ENCODE measurements around the gene OR12D3. TPM values are rescaled to one million over a fixed set of nuclear protein-coding genes. Genes with fewer than 3 reads are reported as not detected.

The OR12D3 gene
- total RNA-seq, 4 donors from 2014 or later: not detected

DNA sequence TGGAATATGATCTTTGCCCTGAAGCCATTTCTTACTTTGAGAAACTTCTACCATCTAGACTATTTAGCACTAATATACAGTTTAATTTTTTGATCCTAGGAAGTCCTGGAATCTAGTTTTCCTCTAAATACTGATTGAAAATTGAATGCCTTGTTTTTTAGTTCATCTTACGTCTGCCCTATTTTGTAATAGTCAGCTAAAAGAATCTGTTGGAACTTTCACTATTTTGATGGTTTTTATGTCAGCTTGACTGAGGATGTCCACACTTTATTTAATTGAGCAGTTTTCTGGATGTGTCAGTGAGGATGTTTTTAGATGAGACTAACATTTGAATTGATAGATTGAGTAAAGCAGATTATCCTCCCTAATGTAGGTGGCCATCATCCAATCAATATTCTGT is 28.7 kb upstream of the OR12D3 start:
- 39% methylated on average over 1 of the region's 1 CpG for WGBS
- DNase-seq (ENCODE audit: extremely low spot score): no peak
- Histone ChIP-seq H3K27ac (replicated peaks in 1 of 4) (no peak overlapping the region), H3K36me3 (no peaks in the 10 kb centered on the region), H3K4me1 (no peaks in the 10 kb centered on the region), H3K27me3 (no peaks in the 10 kb centered on the region), H3K4me3 (no peak overlapping the region), H3K9me3 (no peaks in the 10 kb centered on the region)
- intact Hi-C loops (cut with DNase I): no loop called here
- TF ChIP-seq, protein P1, sequence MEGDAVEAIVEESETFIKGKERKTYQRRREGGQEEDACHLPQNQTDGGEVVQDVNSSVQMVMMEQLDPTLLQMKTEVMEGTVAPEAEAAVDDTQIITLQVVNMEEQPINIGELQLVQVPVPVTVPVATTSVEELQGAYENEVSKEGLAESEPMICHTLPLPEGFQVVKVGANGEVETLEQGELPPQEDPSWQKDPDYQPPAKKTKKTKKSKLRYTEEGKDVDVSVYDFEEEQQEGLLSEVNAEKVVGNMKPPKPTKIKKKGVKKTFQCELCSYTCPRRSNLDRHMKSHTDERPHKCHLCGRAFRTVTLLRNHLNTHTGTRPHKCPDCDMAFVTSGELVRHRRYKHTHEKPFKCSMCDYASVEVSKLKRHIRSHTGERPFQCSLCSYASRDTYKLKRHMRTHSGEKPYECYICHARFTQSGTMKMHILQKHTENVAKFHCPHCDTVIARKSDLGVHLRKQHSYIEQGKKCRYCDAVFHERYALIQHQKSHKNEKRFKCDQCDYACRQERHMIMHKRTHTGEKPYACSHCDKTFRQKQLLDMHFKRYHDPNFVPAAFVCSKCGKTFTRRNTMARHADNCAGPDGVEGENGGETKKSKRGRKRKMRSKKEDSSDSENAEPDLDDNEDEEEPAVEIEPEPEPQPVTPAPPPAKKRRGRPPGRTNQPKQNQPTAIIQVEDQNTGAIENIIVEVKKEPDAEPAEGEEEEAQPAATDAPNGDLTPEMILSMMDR (IDR thresholded peaks at IDR 0.05): no peak
- TF ChIP-seq POLR2AphosphoS5 (IDR thresholded peaks at IDR 0.05) (no peak), POLR2A (IDR thresholded peaks at IDR 0.05; ENCODE audit: low read depth) (no peak), EP300 (IDR thresholded peaks at IDR 0.05) (no peak)

DNA sequence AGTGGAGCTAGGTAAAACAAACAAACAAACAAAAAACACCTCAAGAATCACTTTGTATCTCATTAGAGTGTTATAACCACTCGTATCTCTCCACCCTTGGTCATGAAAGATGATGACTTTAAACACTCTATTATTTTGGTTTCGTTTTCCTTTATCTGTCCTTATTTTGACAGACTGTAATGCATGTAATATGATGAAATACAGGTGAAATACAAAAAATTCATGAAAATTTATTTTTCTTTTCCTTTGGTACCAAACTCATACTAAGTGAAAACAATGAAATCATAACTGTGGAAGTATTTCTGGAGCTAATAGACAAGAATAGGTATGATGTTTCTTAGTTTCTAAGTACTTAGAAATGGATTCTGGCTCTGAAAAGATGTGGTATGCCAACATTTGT is 24.4 kb upstream of the OR12D3 start:
- TF ChIP-seq POLR2AphosphoS5 (IDR thresholded peaks at IDR 0.05) (no peak), POLR2A (IDR thresholded peaks at IDR 0.05; ENCODE audit: low read depth) (no peak), EP300 (IDR thresholded peaks at IDR 0.05) (no peak)
- TF ChIP-seq, protein P1 (IDR thresholded peaks at IDR 0.05): no peak
- DNase-seq (ENCODE audit: extremely low spot score): no peak
- no peaks in the 10 kb centered on the region for H3K9me3 ChIP-seq
- no peaks in the 10 kb centered on the region for H3K4me1 ChIP-seq
- WGBS: 75% methylated on average over 2 of the region's 2 CpGs
- H3K27me3 ChIP-seq: no peaks in the 10 kb centered on the region
- no peak overlapping the region for H3K27ac ChIP-seq (replicated peaks in 1 of 4)
- H3K36me3 ChIP-seq: no peaks in the 10 kb centered on the region
- intact Hi-C loops (cut with DNase I): no loop called here
- H3K4me3 ChIP-seq: no peak overlapping the region

DNA sequence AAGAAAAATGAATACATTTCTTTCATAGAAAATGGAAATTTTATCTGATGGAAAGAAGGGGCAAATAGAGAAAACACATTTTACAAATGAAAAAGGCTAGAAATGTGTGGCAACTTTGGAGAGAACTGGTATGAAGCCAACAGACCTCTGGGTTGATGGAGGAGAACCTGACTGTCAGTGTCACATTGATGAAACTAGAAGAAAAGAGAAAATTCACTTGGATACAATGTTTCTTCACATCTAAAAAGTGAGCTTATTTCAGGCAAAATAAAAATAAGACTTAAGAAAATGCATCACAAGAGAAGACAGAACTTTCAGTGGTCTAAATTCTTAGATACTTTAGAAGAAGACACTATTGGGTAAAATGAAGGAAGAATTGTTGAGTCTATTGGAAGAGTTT is 20.2 kb upstream of the OR12D3 start, which contains the start of gene OR12D2:
OR12D2 (plus strand) TSS at position 301 of the 400 bp plus-strand sequence. CDS start 1,069 bp downstream, outside the sequence.
- Histone ChIP-seq H3K4me1 (no peaks in the 10 kb centered on the region), H3K9me3 (no peaks in the 10 kb centered on the region), H3K36me3 (no peaks in the 10 kb centered on the region), H3K27ac (replicated peaks in 1 of 4) (no peak within 1 kb of the TSS), H3K27me3 (peaks cover 0 to 9% (median 0%) of the 10 kb centered on the region in 4 donors), H3K4me3 (no peak within 1 kb of the TSS)
- TF ChIP-seq, protein P1 (IDR thresholded peaks at IDR 0.05): no peak
- TF ChIP-seq EP300 (IDR thresholded peaks at IDR 0.05) (no peak), POLR2A (IDR thresholded peaks at IDR 0.05; ENCODE audit: low read depth) (no peak), POLR2AphosphoS5 (IDR thresholded peaks at IDR 0.05) (no peak)
- DNase-seq (ENCODE audit: extremely low spot score): no peak
- intact Hi-C loops (cut with DNase I): no loop called here

DNA sequence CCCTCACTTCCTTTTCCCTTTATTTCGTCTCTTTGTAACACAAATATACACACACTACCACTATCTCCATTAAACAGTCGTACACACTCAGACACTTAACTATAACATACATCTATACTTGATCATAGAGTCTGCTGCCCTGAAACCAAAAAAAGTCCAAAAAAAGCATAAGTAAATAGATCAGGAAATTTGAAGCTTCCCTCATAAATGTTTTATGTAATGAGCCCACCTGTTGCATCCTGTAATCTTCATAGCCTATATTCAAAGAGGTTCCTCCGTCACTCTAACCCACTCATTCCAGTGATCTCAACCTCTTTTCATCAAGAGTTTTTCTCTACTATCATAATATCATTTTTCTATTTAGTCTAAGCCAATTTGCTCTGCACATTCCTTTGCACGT is 13.4 kb upstream of the OR12D3 start:
- intact Hi-C loops (cut with DNase I): no loop called here

More for the DNA sequence above, 13.4 kb upstream of the OR12D3 start:
- Histone ChIP-seq H3K4me1 (no peaks in the 10 kb centered on the region), H3K4me3 (no peak overlapping the region), H3K9me3 (no peaks in the 10 kb centered on the region), H3K27me3 (peaks cover 0 to 9% (median 0%) of the 10 kb centered on the region in 4 donors), H3K27ac (replicated peaks in 1 of 4) (no peak overlapping the region), H3K36me3 (no peaks in the 10 kb centered on the region)
- no peak for DNase-seq (ENCODE audit: extremely low spot score)
- TF ChIP-seq EP300 (IDR thresholded peaks at IDR 0.05): no peak
- TF ChIP-seq POLR2A (IDR thresholded peaks at IDR 0.05; ENCODE audit: low read depth): no peak
- TF ChIP-seq, protein P1 (IDR thresholded peaks at IDR 0.05): no peak
- TF ChIP-seq POLR2AphosphoS5 (IDR thresholded peaks at IDR 0.05): no peak
- WGBS: 39% methylated on average over 4 of the region's 4 CpGs
